DMS 273 treated with DMSO at 0.1 percent for 48 hours (cell line): ENCODE data around the gene JUND.

Source experiments
- DNase-seq: peaks from one replicate; lab custom pipeline; 2025; lab: John Stamatoyannopoulos, UW

JUND gene

GRCh38 chr19:18290302-18291018, 9.0 kb upstream of the JUND start:
- no peak for DNase-seq

- no peak for DNase-seq
These were observed 8.3 kb upstream of the JUND start for GRCh38 chr19:18289471-18290301.

GRCh38 chr19:18287836-18288772, 6.7 kb upstream of the JUND start:
- DNase-seq: no peak

- no peak for DNase-seq
These were observed 5.7 kb upstream of the JUND start for GRCh38 chr19:18286973-18287635.

GRCh38 chr19:18284712-18285360, 3.4 kb upstream of the JUND start:
- DNase-seq: no peak

- DNase-seq: no peak
These were observed 1.9 kb upstream of the JUND start for GRCh38 chr19:18283338-18283737.

GRCh38 chr19:18282788-18283141, 1.3 kb upstream of the JUND start:
- DNase-seq: no peak

GRCh38 chr19:18282021-18282787, 782 bp upstream of the JUND start:
- peak; percentile 82 for DNase-seq

- DNase-seq: peak; percentile 72
These were observed 958 bp downstream of the JUND start for GRCh38 chr19:18280247-18281081.

- peak; percentile 82 for DNase-seq
These were observed 1.7 kb downstream of the JUND start for GRCh38 chr19:18279516-18280246.

GRCh38 chr19:18279266-18279515, 2.2 kb downstream of the JUND start:
- DNase-seq: no peak

GRCh38 chr19:18278521-18279265, 2.7 kb downstream of the JUND start:
- DNase-seq: no peak

GRCh38 chr19:18274781-18275356, 6.6 kb downstream of the JUND start:
- no peak for DNase-seq

GRCh38 chr19:18274219-18274780, 7.1 kb downstream of the JUND start, which contains the start of gene IQCN:
TSS of gene IQCN (minus strand) at chr19:18274452. CDS start at chr19:18269478, 4,974 bp downstream.
- DNase-seq: no peak

- no peak for DNase-seq
These were observed 7.7 kb downstream of the JUND start for GRCh38 chr19:18273561-18274218.

GRCh38 chr19:18271433-18271841, 10.0 kb downstream of the JUND start:
- DNase-seq: no peak

GRCh38 chr19:18270326-18270725, 11.1 kb downstream of the JUND start:
- DNase-seq: no peak
